NOMO-1 (cell line): ENCODE measurements around the gene PSD4.
A peak's percentile ranks its signal among the peaks of the same experiment; 100 is the strongest.

Source experiments
- DNase-seq, 2 experiments: peaks; one replicate each; lab custom pipeline; 2025; ENCODE audit not compliant: unreplicated experiment in 2 of 2; lab: John Stamatoyannopoulos, UW

Gene PSD4

GRCh38 chr2:113173542-113174375, at the start of gene PSD4:
Gene PSD4 (plus strand): TSS chr2:113173971. CDS start chr2:113182457, 8,486 bp downstream.
- peak; percentile 87 to 90 for DNase-seq

DNA sequence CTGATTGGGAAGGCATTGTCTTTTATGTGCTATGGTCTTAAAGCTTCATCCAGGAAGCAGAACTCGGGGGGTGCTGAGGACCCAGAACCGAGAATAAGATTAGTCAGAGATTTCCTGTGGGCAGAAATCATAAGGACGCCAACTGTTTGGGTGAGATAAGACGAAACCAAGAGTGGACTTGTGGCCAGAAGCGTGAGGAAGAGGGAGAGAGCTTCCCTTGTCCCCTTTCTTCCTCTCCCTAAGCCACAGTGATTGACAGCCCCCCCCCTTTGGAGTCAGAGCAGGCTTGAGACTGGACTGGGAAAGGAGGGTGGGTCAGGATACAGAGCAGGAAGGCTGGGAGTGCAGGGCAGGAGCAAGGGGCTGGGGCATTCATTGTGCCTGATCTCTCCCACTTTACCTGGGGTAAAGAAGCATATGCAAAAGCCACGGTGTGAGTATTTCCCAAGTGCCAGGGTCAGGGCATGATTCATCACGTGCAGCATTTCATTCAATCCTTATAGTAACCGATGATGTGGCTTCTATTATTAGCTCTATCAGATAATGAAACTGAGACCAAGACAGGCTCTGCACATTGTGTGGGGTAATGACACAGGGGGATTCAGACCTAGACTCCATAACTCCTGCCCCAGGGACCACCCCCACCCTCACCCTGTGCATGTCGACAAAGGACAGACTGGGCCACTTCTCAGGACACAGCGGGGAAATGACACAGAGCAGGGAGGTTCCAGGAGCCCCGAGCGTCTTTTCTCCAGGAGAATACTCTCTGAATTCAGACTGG, 49.4 kb upstream of the PSD4 start:
- peak; percentile 22 to 66 for DNase-seq

DNA sequence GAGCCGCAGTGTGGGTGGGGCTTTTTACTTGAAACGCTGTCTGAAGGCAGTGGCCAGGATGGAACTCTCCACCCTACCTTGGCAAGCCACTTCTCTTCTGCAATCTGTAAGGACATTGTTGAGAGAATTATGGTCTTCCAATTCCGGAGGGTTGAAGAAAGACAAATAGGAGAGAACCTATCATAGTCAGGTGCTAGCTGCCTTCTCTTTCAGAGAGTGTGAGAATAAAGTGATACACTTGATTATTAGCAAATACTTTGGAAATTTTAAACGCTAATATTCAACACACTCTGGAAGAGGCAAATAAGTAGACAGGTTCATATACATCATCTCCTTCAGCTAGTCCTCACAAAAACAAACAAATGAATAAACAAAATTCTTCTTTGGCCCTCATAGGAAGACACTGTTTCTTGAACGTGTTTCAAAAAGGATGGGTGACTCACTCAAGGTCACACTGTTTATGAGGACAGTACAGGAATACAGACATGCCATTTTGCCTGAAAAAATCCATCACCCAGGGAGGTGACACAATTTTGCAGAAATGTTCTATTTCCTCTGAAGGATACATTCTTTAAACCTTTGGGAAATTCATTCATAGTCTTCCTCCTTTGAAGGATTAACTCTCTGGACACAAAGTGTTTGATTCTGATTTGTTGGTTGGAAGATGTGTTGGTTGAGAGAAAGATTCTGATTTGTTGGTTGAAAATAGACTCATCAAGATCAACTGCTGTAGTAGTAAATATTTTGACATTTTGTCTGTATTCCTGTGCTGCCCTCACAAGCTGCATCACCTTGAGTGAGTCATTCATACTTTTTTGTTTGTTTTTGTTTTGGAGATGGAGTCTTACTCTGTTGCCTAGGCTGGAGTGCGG, 48.6 kb upstream of the PSD4 start:
- no peak for DNase-seq

DNA sequence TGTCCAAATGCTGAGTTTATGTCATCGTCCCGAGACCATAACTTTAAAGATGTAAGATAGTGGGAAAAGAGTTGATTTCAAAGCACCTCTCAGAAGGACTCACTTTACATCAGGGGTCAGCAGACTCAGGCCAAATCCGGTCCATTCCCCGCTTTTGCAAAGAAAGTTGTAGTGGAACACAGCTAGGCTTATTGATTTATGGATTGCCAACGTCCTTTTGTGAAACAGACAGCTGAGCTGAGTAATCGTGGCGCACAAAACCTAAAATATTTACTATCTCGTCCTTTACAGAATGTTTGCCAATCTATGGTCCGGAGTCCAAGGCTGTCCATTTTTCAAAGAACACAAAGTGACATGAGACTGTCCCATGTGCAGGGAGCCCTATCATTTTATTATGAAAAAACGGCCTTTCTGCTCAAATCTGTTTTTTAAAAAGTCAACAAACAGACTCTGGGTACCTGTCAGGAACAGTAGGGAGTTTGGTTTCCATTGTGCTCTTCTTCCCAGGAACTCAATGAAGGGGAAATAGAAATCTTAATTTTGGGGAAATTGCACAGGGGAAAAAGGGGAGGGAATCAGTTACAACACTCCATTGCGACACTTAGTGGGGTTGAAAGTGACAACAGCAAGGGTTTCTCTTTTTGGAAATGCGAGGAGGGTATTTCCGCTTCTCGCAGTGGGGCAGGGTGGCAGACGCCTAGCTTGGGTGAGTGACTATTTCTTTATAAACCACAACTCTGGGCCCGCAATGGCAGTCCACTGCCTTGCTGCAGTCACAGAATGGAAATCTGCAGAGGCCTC, 46.7 kb upstream of the PSD4 start, which contains the start of gene IL1RN:
Gene IL1RN (plus strand): TSS at position 754 of the 801 bp plus-strand sequence. CDS start 27 bp downstream, at position 781.
- peak; percentile 87 to 91 for DNase-seq

DNA sequence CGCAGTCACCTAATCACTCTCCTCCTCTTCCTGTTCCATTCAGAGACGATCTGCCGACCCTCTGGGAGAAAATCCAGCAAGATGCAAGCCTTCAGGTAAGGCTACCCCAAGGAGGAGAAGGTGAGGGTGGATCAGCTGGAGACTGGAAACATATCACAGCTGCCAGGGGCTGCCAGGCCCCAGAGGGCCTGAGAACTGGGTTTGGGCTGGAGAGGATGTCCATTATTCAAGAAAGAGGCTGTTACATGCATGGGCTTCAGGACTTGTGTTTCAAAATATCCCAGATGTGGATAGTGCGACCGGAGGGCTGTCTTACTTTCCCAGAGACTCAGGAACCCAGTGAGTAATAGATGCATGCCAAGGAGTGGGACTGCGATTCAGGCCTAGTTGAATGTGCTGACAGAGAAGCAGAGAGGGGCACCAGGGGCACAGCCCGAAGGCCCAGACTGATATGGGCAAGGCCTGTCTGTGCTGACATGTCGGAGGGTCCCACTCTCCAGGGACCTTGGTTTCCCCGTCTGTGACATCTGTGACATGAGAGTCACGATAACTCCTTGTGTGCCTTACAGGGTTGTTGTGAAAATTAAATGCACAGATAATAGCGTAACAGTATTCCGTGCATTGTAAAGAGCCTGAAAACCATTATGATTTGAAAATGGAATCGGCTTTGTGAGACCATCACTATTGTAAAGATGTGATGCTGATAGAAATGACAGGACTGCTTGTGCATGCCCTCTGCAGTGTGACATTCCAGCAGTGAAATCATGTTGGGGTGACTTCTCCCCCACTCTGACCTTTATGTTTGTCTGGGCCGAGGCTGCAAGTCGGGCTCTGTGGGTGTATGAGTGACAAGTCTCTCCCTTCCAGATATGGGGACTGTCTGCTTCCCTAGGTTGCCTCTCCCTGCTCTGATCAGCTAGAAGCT, 45.9 kb upstream of the PSD4 start:
- no peak for DNase-seq

- no peak for DNase-seq
Observed at GRCh38 chr2:113129519-113130078, 44.2 kb upstream of the PSD4 start.

GRCh38 chr2:113131352-113132185, 42.2 kb upstream of the PSD4 start:
- no peak for DNase-seq

DNA sequence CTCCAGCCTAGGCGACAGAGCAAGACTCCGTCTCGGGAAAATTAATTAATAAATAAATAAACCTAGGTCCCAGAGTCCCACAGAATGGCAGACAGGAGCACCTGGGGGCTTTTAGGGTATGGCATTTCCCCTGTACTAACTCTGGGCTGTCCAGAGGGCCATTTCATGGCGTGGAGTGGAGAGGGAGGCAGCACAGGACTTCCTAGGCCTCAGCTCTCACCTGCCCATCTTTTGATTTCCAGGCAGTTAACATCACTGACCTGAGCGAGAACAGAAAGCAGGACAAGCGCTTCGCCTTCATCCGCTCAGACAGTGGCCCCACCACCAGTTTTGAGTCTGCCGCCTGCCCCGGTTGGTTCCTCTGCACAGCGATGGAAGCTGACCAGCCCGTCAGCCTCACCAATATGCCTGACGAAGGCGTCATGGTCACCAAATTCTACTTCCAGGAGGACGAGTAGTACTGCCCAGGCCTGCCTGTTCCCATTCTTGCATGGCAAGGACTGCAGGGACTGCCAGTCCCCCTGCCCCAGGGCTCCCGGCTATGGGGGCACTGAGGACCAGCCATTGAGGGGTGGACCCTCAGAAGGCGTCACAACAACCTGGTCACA, 41.3 kb upstream of the PSD4 start:
- no peak for DNase-seq

DNA sequence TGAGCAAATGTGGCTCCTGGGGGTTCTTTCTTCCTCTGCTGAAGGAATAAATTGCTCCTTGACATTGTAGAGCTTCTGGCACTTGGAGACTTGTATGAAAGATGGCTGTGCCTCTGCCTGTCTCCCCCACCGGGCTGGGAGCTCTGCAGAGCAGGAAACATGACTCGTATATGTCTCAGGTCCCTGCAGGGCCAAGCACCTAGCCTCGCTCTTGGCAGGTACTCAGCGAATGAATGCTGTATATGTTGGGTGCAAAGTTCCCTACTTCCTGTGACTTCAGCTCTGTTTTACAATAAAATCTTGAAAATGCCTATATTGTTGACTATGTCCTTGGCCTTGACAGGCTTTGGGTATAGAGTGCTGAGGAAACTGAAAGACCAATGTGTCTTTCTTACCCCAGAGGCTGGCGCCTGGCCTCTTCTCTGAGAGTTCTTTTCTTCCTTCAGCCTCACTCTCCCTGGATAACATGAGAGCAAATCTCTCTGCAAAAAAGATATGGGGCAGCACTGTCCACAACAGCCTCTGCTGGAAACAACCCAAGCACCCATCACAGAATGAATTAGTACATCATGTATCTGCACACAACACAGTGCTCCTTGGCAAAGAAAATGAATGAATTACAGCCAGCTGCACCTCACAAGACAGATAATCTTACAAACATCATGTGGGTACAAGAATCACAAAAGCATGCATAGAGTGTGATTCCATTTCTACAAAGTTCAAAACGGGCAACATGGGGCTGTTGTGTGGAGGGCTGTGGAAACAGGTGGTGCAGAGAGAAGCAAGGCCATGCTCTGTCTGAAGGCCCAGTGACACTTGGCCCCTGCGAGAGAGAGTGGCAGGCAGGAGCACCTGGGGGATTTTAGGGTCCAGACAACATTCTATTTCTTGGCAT, 39.8 kb upstream of the PSD4 start:
- DNase-seq, result no peak

- DNase-seq, result no peak
Observed at GRCh38 chr2:113134717-113135116, 39.1 kb upstream of the PSD4 start.

- no peak for DNase-seq
Observed at GRCh38 chr2:113135317-113135716, 38.5 kb upstream of the PSD4 start.

- peak; percentile 37 to 52 for DNase-seq
Observed at GRCh38 chr2:113136828-113137775, 36.7 kb upstream of the PSD4 start.

GRCh38 chr2:113137827-113138226, 35.9 kb upstream of the PSD4 start:
- DNase-seq, result no peak

GRCh38 chr2:113138428-113139322, 35.1 kb upstream of the PSD4 start:
- peak; percentile 27 to 78 for DNase-seq
